Hepatocyte (in vitro differentiated cells): Measurements from ENCODE around the gene ANGPTL7. TPM values are rescaled to one million over a fixed set of nuclear protein-coding genes. Genes with fewer than 3 reads are reported as not detected.

Experiments used
- DNase-seq: peaks from one replicate; pipeline ENCODE4 v3.0.0-alpha.2; 2016; ENCODE audit warnings: low spot score
- H2AFZ ChIP-seq: fragments of 200-600 bp; sonication (generic); 2 replicates; pipeline ENCODE4 v1.6.0; 2016; ENCODE audit warnings: antibody characterized with exemption, mild to moderate bottlenecking
- H3K27ac ChIP-seq: fragments of 200-600 bp; sonication (generic); 2 replicates; pipeline ENCODE4 v1.5.1; 2016; ENCODE audit warnings: mild to moderate bottlenecking
- H3K27me3 ChIP-seq: fragments of 200-600 bp; sonication (generic); 2 replicates; pipeline ENCODE4 v1.6.1; 2016
- H3K36me3 ChIP-seq: fragments of 200-600 bp; sonication (generic); replicated peaks from 2 replicates; pipeline ENCODE4 v1.5.1; 2016; ENCODE audit warnings: low read depth; ENCODE audit not compliant: insufficient read depth
- H3K4me1 ChIP-seq: fragments of 200-600 bp; sonication (generic); 2 replicates; pipeline ENCODE4 v1.5.1; 2016; ENCODE audit warnings: mild to moderate bottlenecking, moderate library complexity; ENCODE audit not compliant: insufficient read depth
- H3K4me2 ChIP-seq: fragments of 200-600 bp; sonication (generic); 2 replicates; pipeline ENCODE4 v1.6.0; 2016
- H3K4me3 ChIP-seq: fragments of 200-600 bp; sonication (generic); 2 replicates; pipeline ENCODE4 v1.5.1; 2016; ENCODE audit warnings: mild to moderate bottlenecking
- H3K79me2 ChIP-seq: fragments of 200-600 bp; sonication (generic); 2 replicates; pipeline ENCODE4 v1.6.0; 2017; ENCODE audit warnings: mild to moderate bottlenecking
- H3K9me2 ChIP-seq: fragments of 200-600 bp; sonication (generic); replicated peaks from 2 replicates; pipeline ENCODE4 v1.6.0; 2017; ENCODE audit warnings: mild to moderate bottlenecking; ENCODE audit not compliant: insufficient read depth
- H3K9me3 ChIP-seq: fragments of 200-600 bp; sonication (generic); 2 replicates; pipeline ENCODE4 v1.5.1; 2016; ENCODE audit warnings: low read depth, mild to moderate bottlenecking
- H4K20me1 ChIP-seq: fragments of 200-600 bp; sonication (generic); 2 replicates; pipeline ENCODE4 v1.6.0; 2016; ENCODE audit warnings: mild to moderate bottlenecking; ENCODE audit not compliant: insufficient read depth, poor library complexity, severe bottlenecking
- CTCF ChIP-seq: fragments of 200-600 bp; sonication (generic); IDR thresholded peaks from 2 replicates; pipeline ENCODE4 v1.5.1; 2016; ENCODE audit warnings: antibody characterized with exemption, mild to moderate bottlenecking; ENCODE audit not compliant: poor library complexity
- EZH2 ChIP-seq: fragments of 200-600 bp; sonication (generic); IDR thresholded peaks from 2 replicates; pipeline ENCODE4 v1.6.1; 2016; ENCODE audit warnings: antibody characterized with exemption, mild to moderate bottlenecking, borderline replicate concordance
- EZH2phosphoT487 ChIP-seq: fragments of 200-600 bp; sonication (generic); IDR thresholded peaks from one replicate; pipeline ENCODE4 v1.6.1; 2018; ENCODE audit warnings: antibody characterized with exemption, mild to moderate bottlenecking, low read depth, moderate library complexity; ENCODE audit not compliant: unreplicated experiment, severe bottlenecking
- WGBS: methylation state at CpG from one replicate; pipeline ENCODE4 v1.1.6; 2016; ENCODE audit warnings: low lambda C conversion rate; ENCODE audit errors: missing lambda C conversion rate; 5-methylcytosine and 5-hydroxymethylcytosine counted together
- polyA plus RNA-seq: library from polyadenylated mRNA; unstranded; fragments of >200 nt; fragmentation: Nextera tagmentation; extraction: Ambion mirVana; gene quantifications from 2 replicates; pipeline ENCODE4 v1.2.1, GENCODE V29; 2016
- total RNA-seq: library from RNA; depleted of rRNA; stranded (reverse); fragments of >200 nt; gene quantifications from 2 replicates; pipeline ENCODE4 v1.2.3, GENCODE V29; 2014

Gene ANGPTL7
- total and polyA plus RNA-seq, 2 experiments from 2014 or later, result 25.6 to 50.5 TPM

DNA sequence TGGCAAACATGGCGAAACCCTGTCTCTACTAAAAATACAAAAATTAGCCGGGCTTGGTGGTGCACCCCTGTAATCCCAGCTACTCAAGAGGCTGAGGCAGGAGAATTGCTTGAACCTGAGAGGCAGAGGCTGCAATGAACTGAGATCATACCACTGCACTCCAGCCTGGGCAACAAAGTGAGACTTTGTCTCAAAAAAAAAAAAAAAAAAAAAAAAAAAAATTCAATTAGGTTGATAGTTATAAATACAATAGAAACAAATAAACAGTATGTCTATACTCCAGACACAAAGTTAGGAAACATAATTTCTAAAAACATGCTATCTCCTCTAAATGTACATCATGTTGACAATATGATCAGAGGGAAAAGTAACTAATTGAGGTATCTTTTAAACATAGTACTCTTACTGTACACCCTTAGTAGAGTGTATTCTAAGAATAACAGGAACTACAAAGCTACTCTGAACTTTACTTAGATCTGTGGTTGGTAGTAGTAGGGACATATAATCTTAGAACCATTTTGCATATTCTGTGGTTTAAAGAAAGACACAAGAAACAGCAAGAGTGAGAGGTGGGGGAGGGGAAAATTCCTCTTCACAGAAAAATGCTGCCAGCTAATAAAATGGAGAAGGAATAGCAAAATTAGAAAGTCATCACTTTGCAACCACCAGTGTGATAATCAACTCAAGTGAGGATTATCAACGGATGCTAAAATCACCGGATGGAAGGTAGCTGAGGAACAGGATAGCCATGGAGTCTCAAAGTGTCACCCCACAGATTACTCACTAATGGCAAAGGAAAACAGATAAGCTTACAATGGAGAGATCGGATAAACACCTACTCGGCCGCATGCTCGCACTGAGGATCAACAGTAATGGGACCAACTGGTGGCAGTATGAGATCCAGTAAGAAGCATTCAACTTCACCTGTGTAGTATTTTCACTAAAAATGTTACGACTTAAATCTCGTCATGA is 38.2 kb downstream of the ANGPTL7 start:
- Histone ChIP-seq H3K9me2 (no peaks in the 10 kb centered on the region), H3K36me3 (no peaks in the 10 kb centered on the region), H3K27me3 (no peaks in the 10 kb centered on the region), H2AFZ (no peak overlapping the region), H3K4me2 (no peak overlapping the region), H3K4me3 (no peak overlapping the region), H3K9me3 (no peaks in the 10 kb centered on the region), H3K27ac (no peak overlapping the region), H4K20me1 (no peaks in the 10 kb centered on the region), H3K4me1 (no peaks in the 10 kb centered on the region), H3K79me2 (no peaks in the 10 kb centered on the region)
- TF ChIP-seq CTCF (no peak), EZH2phosphoT487 (no peak), EZH2 (no peak)
- no peak for DNase-seq
- WGBS, result 83% methylated on average over 10 of the region's 10 CpGs

DNA sequence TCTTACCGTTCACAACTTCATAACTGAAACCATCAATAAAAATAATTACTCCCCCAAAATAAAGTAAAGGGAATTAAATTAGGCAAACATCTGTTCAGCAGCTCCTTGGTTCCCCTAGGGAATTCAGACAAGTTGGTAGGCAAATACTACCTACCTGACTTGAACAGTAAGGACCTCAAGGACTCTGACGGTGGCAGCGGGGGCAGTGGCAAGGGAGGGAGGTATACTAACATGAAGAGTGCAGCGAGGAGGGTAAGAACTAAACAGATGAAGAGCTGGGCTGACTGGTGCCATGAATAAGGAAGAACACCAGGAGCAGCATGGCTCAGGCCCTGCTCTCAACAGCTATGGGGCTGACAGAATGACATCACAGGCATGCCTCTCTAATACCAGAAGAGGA is 40.0 kb downstream of the ANGPTL7 start:
- Histone ChIP-seq H4K20me1 (no peaks in the 10 kb centered on the region), H2AFZ (no peak overlapping the region), H3K9me2 (no peaks in the 10 kb centered on the region), H3K27ac (no peak overlapping the region), H3K36me3 (no peaks in the 10 kb centered on the region), H3K79me2 (no peaks in the 10 kb centered on the region), H3K4me1 (no peaks in the 10 kb centered on the region), H3K4me2 (no peak overlapping the region), H3K27me3 (no peaks in the 10 kb centered on the region), H3K4me3 (no peak overlapping the region), H3K9me3 (no peaks in the 10 kb centered on the region)
- DNase-seq, result no peak
- no peak for TF ChIP-seq CTCF
- no peak for TF ChIP-seq EZH2phosphoT487
- no peak for TF ChIP-seq EZH2
- WGBS, result 93% methylated on average over 4 of the region's 4 CpGs

DNA sequence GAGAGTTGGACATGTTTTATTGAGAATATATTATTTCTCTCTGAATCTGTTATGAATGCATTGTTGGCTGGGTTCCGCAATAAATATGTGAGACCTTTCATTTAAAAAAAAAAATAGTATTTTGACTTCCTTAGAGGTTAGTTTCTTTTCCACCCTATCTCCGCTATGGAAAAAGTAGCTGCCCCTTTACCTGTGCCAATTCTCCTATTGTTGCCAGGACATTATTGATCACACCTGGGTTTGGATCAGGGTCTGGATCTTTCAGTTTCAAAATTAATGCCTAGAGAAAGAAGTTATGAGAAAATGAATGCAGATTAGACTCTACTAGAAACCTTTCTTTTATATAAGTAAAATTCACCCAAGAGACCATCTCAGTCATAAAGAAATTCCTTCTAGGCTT is 44.1 kb downstream of the ANGPTL7 start:
- H2AFZ ChIP-seq, result no peak overlapping the region
- no peak overlapping the region for H3K4me2 ChIP-seq
- DNase-seq, result no peak
- no peaks in the 10 kb centered on the region for H3K9me2 ChIP-seq
- H3K4me1 ChIP-seq, result no peaks in the 10 kb centered on the region
- no peaks in the 10 kb centered on the region for H3K27me3 ChIP-seq
- no peaks in the 10 kb centered on the region for H4K20me1 ChIP-seq
- H3K79me2 ChIP-seq, result no peaks in the 10 kb centered on the region
- no peak for TF ChIP-seq EZH2phosphoT487
- no peak for TF ChIP-seq CTCF
- TF ChIP-seq EZH2, result no peak
- H3K36me3 ChIP-seq, result no peaks in the 10 kb centered on the region
- 100% methylated on average over 2 of the region's 2 CpGs for WGBS
- H3K4me3 ChIP-seq, result no peak overlapping the region
- H3K27ac ChIP-seq, result no peak overlapping the region
- no peaks in the 10 kb centered on the region for H3K9me3 ChIP-seq
